GM15510 (cell line): ENCODE results near the gene ZNF407.

Source experiments
- POLR2A ChIP-seq: IDR thresholded peaks from 3 replicates; pipeline ENCODE4 v1.6.1; 2011; ENCODE audit warnings: borderline replicate concordance; ENCODE audit not compliant: insufficient read length; ENCODE audit errors: extremely low read depth

ZNF407 gene

DNA sequence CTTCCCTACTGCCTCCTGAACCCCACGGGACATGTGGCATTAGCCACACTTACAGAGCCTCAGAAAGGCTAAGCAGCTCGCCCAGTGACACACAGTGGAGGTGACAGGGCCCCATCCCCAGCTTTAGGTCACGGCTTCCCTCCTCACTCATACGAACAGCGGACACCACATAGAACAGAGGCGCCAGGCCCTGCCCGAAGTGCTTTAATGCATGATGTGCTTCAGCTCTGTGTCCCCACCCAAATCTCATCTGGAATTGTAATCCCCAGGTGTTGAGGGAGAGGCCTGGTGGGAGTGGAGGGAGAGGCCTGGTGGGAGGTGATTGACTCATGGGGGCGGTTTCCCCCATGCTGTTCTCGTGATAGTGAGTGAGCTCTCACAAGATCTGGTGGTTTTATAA lies 476.0 kb downstream of the ZNF407 start:
- no peak for TF ChIP-seq POLR2A

DNA sequence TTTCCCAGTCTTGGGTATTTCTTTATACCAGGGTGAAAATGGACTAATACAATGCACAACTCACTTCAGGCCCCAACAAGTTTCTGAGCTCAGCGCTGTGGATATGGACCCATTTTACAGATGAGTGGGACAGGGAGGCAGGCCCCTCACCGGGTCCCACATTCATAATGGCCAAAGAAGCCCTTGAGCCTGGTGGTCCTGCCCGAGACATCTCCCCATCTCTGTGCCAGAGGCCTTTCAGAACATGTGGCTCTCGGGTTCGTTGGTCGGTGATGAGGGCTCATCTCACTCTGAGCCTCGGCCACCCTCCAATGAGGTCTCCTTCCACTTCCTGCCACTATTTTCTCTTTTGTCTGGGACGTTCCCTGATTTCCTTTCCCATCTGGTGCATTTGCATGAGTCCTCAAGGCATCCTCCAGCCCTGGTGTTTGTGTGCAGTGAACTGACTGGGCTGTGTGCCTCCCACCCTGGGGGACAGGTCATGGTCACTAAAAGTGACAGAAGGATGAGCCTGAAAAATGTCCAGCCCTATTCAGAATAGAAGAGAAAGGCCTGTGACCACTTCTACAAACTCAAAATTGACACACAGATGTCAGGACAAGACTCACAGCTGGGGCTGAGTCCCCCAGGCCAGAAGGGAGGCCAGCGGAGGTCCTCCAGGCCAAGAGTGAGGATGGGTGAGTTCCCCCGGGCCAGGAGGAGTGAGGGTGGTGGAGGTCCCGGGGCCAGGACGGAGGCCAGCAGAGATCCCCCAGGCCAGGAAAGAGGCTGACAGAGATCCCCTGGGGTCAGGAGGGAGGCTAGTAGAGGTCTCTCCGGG lies 476.7 kb downstream of the ZNF407 start:
- TF ChIP-seq POLR2A, result no peak

DNA sequence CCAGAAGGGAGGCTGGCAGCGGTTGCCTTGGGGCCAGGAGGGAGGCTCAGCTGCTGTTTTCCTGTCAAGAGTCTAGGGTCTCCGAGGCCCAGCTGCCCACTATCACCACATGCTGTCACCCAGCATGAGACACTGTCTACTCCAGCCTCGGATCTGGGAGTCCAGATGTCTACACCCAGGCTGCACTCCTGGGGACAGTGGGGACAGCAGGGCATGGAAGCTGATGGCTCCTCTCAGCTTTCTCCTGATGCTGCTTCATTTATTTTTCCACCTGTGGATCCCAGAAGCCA lies 477.3 kb downstream of the ZNF407 start:
- no peak for TF ChIP-seq POLR2A

DNA sequence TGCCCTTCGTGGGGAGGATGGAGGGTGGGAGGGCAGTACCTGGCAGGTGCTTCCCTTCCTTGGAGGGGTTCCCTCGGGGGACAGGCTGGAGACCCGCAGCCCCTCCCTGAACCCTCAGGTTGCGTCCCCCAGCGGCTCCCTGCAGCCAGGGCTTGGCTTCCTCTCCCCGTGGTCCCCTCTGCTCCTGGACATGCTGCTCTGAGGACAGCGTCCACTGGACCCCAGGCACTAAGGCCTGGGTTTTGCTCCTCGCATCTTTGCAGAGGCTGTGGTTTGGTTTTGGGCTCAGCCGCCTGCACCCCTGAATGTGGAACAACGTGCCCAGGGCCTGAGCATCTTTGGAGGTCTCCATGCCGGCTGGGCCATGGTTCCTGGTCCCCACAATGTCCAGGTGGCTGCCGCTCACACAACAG lies 477.8 kb downstream of the ZNF407 start:
- TF ChIP-seq POLR2A, result no peak

DNA sequence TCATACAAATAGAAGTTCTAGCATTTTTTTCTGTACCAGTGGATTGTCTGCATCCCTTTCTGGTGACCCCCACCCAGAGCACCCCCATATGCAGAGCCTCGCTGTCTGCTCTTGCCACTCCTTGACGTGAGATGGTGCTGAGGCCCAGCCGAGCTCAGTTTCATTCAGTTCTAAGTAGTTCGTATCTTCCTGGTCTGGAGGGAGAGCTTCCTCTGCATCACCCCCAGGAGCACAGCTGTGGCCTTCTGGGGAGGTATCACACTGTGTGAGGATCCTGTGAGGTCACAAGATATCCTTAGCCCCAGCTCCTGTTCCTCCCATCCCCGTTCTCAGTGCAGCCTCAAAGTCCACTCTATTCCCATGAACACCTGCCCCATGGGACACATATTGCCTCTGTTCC lies 478.6 kb downstream of the ZNF407 start:
- no peak for TF ChIP-seq POLR2A

DNA sequence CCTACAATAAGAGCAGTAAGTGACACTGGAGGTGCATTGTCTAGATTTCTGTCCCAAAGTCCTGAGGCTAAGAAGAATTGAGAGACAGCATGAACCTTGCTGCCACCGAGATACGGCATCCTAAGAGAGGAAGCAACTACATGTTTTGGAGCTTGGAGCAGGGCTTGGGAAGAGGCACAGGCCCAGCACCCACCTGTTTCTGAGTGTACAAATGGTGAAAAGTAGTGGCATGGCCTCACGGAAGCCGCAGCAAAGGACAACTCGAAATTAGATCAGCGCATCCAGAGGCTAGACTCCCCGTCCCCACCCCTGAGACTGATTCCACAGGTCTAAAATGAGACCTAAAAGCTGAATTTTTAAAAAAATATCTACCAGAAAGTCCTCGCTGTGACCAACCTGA lies 483.8 kb downstream of the ZNF407 start:
- TF ChIP-seq POLR2A, result no peak

DNA sequence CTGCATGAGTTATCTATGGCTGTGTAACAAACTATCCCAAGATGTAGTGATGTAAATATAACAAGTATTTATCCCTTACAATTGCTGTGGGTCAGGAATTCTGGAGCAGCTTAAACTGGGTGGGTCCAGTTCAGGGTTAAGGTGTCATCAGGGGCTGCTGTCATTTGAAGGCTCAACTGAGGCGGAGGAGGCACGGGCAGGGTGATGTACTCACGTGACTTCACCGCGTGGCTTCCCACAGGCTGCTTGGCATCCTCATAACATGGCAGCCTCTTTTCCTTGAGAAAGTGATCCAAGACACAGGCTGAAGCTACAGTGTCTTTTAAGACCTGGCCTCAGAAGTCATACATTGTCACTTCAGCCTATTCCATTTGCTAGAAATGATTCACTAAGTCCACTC lies 485.5 kb downstream of the ZNF407 start:
- no peak for TF ChIP-seq POLR2A

DNA sequence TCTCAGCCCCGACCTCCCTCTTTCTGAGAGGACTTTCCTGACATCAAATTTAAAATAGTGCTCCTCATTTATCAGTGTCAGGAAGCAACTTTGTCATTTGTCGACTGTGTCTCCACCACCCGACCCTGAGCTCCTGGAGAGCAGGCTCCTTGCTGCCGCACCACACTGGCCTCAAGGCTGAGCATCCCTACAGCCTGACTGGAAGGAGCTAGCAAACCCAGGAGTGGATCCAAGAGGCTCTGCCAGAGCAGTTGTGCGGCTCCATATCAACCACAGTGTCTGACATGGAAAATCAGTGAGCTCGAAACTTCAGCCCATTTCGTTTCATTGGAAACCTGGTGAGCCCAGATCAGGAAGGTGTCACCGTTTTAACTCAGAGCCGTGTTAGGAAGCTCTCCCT lies 486.1 kb downstream of the ZNF407 start:
- no peak for TF ChIP-seq POLR2A

DNA sequence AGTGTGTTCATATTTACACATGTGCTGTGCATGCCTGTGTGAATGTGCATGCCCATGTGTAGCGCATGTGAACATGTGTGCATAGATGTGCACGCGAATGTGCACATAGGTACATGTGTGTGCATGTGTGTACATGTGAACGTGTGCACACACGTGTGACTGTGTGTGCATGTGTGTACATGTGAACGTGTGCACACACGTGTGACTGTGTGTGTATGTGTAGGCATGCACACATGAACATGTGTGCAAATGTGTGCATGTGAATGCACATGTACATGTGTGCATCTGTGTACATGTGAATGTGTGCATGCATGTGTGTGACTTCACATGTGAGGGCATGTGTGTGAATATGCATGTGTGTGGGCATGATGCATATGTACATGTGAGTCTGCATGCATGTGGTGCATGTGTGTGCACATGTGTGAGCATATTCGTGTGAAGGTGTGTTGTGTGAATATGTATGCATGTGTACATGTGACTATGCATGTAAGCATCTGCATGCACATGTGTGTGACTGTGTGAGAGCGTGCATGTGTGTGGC lies 488.9 kb downstream of the ZNF407 start:
- no peak for TF ChIP-seq POLR2A

DNA sequence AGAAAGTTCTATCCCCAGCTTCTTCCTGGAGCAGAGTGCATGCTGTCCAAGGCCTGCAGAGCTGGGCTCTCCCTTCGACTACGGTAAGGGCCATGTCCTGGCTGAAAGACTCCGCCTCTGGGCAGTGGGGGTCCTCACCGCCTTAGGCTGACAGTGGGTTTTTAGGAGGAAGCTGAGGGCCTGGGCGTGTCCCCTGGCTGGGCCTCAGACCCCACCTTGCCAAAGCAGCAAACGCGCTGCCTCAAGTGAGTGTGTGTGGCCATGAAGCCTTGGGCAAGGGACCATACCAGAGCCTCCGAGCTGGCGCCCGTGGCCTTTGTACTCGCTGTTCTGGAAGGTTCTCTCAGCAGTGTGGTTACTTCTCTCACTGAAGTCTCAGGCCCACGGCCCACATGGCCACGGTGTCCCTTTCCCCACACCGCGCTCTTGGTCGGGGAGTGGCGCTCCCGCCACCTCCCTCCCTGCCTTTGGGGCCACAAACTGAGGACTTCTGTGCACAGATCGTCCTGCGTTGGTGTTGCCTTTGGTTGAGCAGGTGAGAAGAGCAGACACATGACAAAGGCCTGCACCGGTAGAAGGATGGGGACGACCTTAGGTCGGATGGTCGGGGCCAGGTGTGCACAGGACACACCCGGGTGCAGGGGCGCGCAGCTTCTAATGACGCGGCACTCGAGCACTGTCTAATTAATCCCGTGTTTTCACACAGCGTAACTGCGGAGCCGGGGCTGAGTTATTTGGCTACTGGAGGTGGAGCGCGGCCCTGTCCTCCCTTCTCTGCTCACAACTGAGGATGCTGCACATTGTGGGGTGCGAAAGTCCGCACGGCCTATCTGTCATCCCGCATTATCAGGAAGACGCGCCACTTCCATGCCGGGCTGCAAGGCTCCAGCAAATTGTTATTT lies 489.7 kb downstream of the ZNF407 start:
- TF ChIP-seq POLR2A, result no peak

DNA sequence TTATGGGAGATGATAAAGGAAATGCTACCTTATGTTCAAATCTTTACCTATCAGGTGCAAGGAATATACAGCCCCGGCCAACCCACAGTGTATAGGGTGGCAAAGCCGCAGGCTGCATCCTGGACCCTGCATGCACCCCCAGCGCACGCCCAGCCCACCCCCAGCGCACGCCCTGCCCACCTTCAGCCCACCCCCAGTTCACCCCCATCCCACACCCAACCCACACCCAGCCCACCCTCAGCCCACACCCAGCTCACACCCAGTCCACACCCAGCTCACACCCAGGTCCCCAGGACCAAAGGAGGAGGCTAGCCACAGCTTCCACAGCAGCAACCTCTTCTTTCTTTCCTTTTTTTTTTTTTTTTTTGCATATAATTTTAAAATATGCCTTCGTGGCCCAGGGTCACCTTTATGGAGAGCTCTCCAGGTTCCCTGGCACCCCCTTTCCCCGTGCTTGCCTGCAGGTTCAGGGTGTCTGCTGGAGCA lies 490.4 kb downstream of the ZNF407 start:
- TF ChIP-seq POLR2A, result no peak

DNA sequence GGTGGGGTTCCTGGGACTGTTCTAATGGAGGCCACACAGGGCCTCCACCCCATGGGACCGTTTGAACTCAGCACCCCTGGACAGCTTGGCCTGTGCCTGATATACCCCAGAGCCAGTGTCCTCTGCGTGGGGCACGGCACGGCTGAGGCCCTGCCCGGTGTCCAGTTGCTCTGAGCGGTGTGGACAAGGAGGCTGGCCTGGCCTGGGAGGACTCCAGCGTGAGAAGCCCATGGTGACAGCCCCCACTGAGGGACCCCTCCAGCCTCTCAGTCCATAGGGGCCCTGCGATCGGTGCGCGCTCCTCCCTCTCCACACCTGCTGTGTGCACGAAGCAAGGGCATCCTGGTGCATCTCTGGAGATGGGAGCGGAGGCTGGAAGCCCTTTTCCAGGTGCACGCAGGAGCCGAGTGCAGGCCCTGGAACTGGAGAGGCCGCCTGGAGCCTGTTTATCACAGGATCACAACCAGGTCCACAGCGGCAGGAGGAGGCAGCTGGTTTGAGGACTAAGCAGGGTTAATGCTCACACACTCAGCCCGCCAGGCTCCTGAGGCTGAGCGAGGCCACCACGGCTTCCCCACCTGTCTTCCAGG lies 491.0 kb downstream of the ZNF407 start:
- TF ChIP-seq POLR2A, result no peak

DNA sequence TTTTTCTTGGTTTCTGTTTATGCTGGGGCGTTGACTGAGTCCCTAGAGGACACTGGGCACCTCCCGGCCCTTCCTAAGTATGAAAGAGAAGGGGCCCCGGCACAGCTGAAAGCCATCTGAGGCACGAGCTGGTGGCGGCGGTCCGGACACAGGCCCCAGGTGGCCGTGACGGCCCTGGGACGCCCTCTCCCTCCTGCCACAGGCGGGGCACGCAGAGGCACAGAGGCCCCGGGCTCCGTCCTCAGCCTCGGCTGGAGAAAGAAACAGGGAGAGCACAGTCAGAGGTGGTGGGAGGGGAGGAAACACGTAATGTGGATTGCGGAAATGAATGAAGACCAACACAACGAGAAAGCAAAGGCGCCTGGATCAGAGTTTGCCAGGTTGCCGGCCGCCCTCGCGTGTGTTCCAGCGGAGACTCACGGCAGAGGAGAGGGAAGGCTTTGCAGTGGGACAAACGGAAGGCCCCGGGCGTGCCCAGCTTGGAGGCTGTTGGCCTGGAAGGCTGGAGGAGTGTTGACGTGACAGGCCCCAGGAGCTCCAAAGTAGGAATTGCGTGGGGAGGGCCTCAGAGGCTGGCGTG lies 492.2 kb downstream of the ZNF407 start:
- no peak for TF ChIP-seq POLR2A

DNA sequence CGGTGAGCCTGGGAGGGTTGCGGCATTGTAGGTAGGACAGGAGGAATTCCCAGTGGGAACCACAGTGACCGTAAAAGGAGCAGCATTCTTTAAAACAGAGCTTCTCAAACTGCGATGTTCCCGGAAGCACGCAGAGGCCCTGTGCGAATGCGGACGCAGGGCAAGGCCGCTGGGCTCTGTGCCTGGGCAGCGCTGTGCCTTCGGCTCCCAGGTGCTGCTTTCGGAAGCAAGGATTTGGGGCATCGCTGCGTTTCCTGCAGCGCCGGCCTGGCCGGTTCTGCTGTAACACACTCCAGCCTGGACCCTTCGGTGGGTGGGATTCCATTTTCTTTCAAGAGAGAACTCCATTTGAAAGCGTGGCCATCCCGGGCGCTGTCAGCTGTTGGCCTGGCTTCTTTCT lies 492.7 kb downstream of the ZNF407 start:
- TF ChIP-seq POLR2A, result no peak
